ENCODE results near the gene CHRM4. TPM values are rescaled to one million over a fixed set of nuclear protein-coding genes. Genes with fewer than 3 reads are reported as not detected.

CHRM4 gene
- total RNA-seq, 2 experiments from 2014 or later, result not detected

GRCh38 chr11:46414879-46415278, 23.3 kb upstream of the CHRM4 start:
- intact Hi-C loops (cut with micrococcal nuclease), result no loop called here
- H3K9me3 Mint-ChIP-seq, result no peaks in the 10 kb centered on the region
- no peaks in the 10 kb centered on the region for H3K27me3 Mint-ChIP-seq
- H3K4me3 Mint-ChIP-seq, result no peak overlapping the region
- H3K27ac Mint-ChIP-seq, result peak overlapping the region; percentile 41
- POLR2A ChIA-PET, result no interaction called here
- peaks cover 31% of the 10 kb centered on the region for H3K36me3 Mint-ChIP-seq (ENCODE audit: low read depth)
- DNase-seq (no peak), ATAC-seq (no peak)
- CTCF ChIA-PET, result interaction anchor here (0.7 to 1.3 kb wide), 2 partner anchors 10 to 114 kb away, joined by 4 to 5 read pairs; no protein-coding TSS in a partner anchor
- no peak for TF ChIP-seq CTCF (IDR thresholded peaks at IDR 0.05)
- peaks cover 28% of the 10 kb centered on the region for H3K4me1 Mint-ChIP-seq (ENCODE audit: low read depth)

- DNase-seq (peak; percentile 24), ATAC-seq (peak; percentile 61)
- ChIA-PET POLR2A (no interaction called here), CTCF (interaction anchor here (0.7 to 1.3 kb wide), 2 partner anchors 9 to 115 kb away, joined by 4 to 5 read pairs; no protein-coding TSS in a partner anchor)
- peaks cover 32% of the 10 kb centered on the region for H3K36me3 Mint-ChIP-seq (ENCODE audit: low read depth)
- H3K4me3 Mint-ChIP-seq, result no peak overlapping the region
- intact Hi-C loops (cut with micrococcal nuclease), result no loop called here
- no peaks in the 10 kb centered on the region for H3K9me3 Mint-ChIP-seq
- no peaks in the 10 kb centered on the region for H3K27me3 Mint-ChIP-seq
- no peak for TF ChIP-seq CTCF (IDR thresholded peaks at IDR 0.05)
- H3K4me1 Mint-ChIP-seq (ENCODE audit: low read depth), result peaks cover 28% of the 10 kb centered on the region
- H3K27ac Mint-ChIP-seq, result peak overlapping the region; percentile 41
Measured at GRCh38 chr11:46414466-46414796, 22.9 kb upstream of the CHRM4 start.

- CTCF ChIA-PET, result interaction anchor here (1.0 to 1.3 kb wide), 2 partner anchors 9 to 26 kb away, joined by 4 to 5 read pairs; no protein-coding TSS in a partner anchor
- no peaks in the 10 kb centered on the region for H3K27me3 Mint-ChIP-seq
- H3K27ac Mint-ChIP-seq, result no peak overlapping the region
- no peaks in the 10 kb centered on the region for H3K9me3 Mint-ChIP-seq
- intact Hi-C loops (cut with micrococcal nuclease), result no loop called here
- no peak overlapping the region for H3K4me3 Mint-ChIP-seq
- TF ChIP-seq CTCF (IDR thresholded peaks at IDR 0.05), result no peak
- peaks cover 28% of the 10 kb centered on the region for H3K4me1 Mint-ChIP-seq (ENCODE audit: low read depth)
- ATAC-seq (peak; percentile 37), DNase-seq (no peak)
- peaks cover 32% of the 10 kb centered on the region for H3K36me3 Mint-ChIP-seq (ENCODE audit: low read depth)
- POLR2A ChIA-PET, result interaction anchor here (0.6 kb wide), 1 partner anchor 19 kb away, joined by 3 read pairs; no protein-coding TSS in a partner anchor
Measured at GRCh38 chr11:46413760-46414465, 22.3 kb upstream of the CHRM4 start.

GRCh38 chr11:46410021-46410420, 18.4 kb upstream of the CHRM4 start:
- intact Hi-C loops (cut with micrococcal nuclease), result no loop called here
- H3K9me3 Mint-ChIP-seq, result no peaks in the 10 kb centered on the region
- CTCF ChIA-PET, result no interaction called here
- peaks cover 14% of the 10 kb centered on the region for H3K4me1 Mint-ChIP-seq (ENCODE audit: low read depth)
- TF ChIP-seq CTCF (IDR thresholded peaks at IDR 0.05), result no peak
- POLR2A ChIA-PET, result no interaction called here
- H3K4me3 Mint-ChIP-seq, result no peak overlapping the region
- no peaks in the 10 kb centered on the region for H3K27me3 Mint-ChIP-seq
- ATAC-seq, result no peak
- H3K36me3 Mint-ChIP-seq (ENCODE audit: low read depth), result peaks cover 20% of the 10 kb centered on the region
- H3K27ac Mint-ChIP-seq, result no peak overlapping the region
- no peak for DNase-seq

GRCh38 chr11:46408407-46408986, 16.9 kb upstream of the CHRM4 start:
- H3K27me3 Mint-ChIP-seq, result no peaks in the 10 kb centered on the region
- H3K36me3 Mint-ChIP-seq (ENCODE audit: low read depth), result peaks cover 12% of the 10 kb centered on the region
- no peaks in the 10 kb centered on the region for H3K4me1 Mint-ChIP-seq (ENCODE audit: low read depth)
- no peaks in the 10 kb centered on the region for H3K9me3 Mint-ChIP-seq
- DNase-seq (no peak), ATAC-seq (no peak)
- intact Hi-C loops (cut with micrococcal nuclease), result no loop called here
- H3K27ac Mint-ChIP-seq, result no peak overlapping the region
- no peak for TF ChIP-seq CTCF (IDR thresholded peaks at IDR 0.05)
- CTCF ChIA-PET, result interaction anchor here (1.1 kb wide), 1 partner anchor 74 kb away, joined by 3 read pairs; no protein-coding TSS in a partner anchor
- POLR2A ChIA-PET, result interaction anchor here (0.7 to 0.9 kb wide), 3 partner anchors 9 to 15 kb away, joined by 3 read pairs; no protein-coding TSS in a partner anchor
- H3K4me3 Mint-ChIP-seq, result no peak overlapping the region
